SK-N-SH treated with all-trans-retinoic acid at 6 μM for 48 hours (cell line): ENCODE results near the gene CHPF2.

ENCODE experiments used
- ATAC-seq: fragments of 200-7000 bp; cut with Tn5 transposase; 3 replicates; pipeline ENCODE4 v1.9.1; 2020; ENCODE audit warnings: mild to moderate bottlenecking, moderate library complexity
- ARNTL ChIP-seq: fragments of 450-650 bp; formaldehyde crosslinking; IDR thresholded peaks from 2 replicates; pipeline ENCODE4 v1.5.0; 2020; ENCODE audit warnings: low read depth, mild to moderate bottlenecking, moderate library complexity, borderline replicate concordance
- BACH2 ChIP-seq: fragments of 250-450 bp; sonication (Bioruptor Pico); IDR thresholded peaks from 2 replicates; pipeline ENCODE4 v1.9.0; 2021; ENCODE audit warnings: mild to moderate bottlenecking, borderline replicate concordance
- CREB5 ChIP-seq: fragments of 250-450 bp; sonication (Bioruptor Pico); IDR thresholded peaks from 2 replicates; pipeline ENCODE4 v1.5.1; 2020; ENCODE audit warnings: low read depth, mild to moderate bottlenecking, moderate library complexity
- CSDC2 ChIP-seq: fragments of 250-450 bp; sonication (Bioruptor Pico); IDR thresholded peaks from 2 replicates; pipeline ENCODE4 v1.5.0; 2020; ENCODE audit warnings: mild to moderate bottlenecking, moderate library complexity
- CSRNP3 ChIP-seq: fragments of 250-450 bp; sonication (Bioruptor Pico); IDR thresholded peaks from 2 replicates; pipeline ENCODE4 v1.5.1; 2021; ENCODE audit warnings: mild to moderate bottlenecking, moderate library complexity
- ESRRG ChIP-seq: fragments of 250-450 bp; sonication (Bioruptor Pico); IDR thresholded peaks from 2 replicates; pipeline ENCODE4 v1.6.1; 2021; ENCODE audit warnings: mild to moderate bottlenecking
- GLIS3 ChIP-seq: fragments of 250-450 bp; sonication (Bioruptor Pico); IDR thresholded peaks from 2 replicates; pipeline ENCODE4 v1.5.0; 2020; ENCODE audit warnings: mild to moderate bottlenecking, moderate library complexity
- ISL1 ChIP-seq: fragments of 250-450 bp; sonication (Bioruptor Pico); IDR thresholded peaks from 2 replicates; pipeline ENCODE4 v2.1.2; 2022; ENCODE audit warnings: mild to moderate bottlenecking, moderate library complexity
- OSR1 ChIP-seq: fragments of 250-450 bp; sonication (Bioruptor Pico); IDR thresholded peaks from 2 replicates; pipeline ENCODE4 v1.8.0; 2022; ENCODE audit warnings: moderate library complexity, mild to moderate bottlenecking, inconsistent platforms
- PATZ1 ChIP-seq: fragments of 250-450 bp; sonication (Bioruptor Pico); IDR thresholded peaks from 2 replicates; pipeline ENCODE4 v1.8.0; 2020; ENCODE audit warnings: mild to moderate bottlenecking, moderate library complexity, borderline replicate concordance
- POU6F1 ChIP-seq: fragments of 250-450 bp; sonication (Bioruptor Pico); IDR thresholded peaks from 2 replicates; pipeline ENCODE4 v1.8.0; 2021; ENCODE audit warnings: low read depth, mild to moderate bottlenecking, moderate library complexity, borderline replicate concordance
- PPARA ChIP-seq: fragments of 250-450 bp; sonication (Bioruptor Pico); IDR thresholded peaks from 2 replicates; pipeline ENCODE4 v1.5.0; 2020; ENCODE audit warnings: mild to moderate bottlenecking, borderline replicate concordance
- RARB ChIP-seq: fragments of 250-450 bp; sonication (Bioruptor Pico); IDR thresholded peaks from 2 replicates; pipeline ENCODE4 v1.8.0; 2021; ENCODE audit warnings: mild to moderate bottlenecking, moderate library complexity
- SNAI2 ChIP-seq: fragments of 250-450 bp; sonication (Bioruptor Pico); IDR thresholded peaks from 2 replicates; pipeline ENCODE4 v1.5.0; 2020; ENCODE audit warnings: mild to moderate bottlenecking, moderate library complexity
- TCF4 ChIP-seq: fragments of 250-450 bp; sonication (Bioruptor Pico); IDR thresholded peaks from 2 replicates; pipeline ENCODE4 v1.8.0; 2021; ENCODE audit warnings: mild to moderate bottlenecking, moderate library complexity, borderline replicate concordance
- TOX ChIP-seq: fragments of 250-450 bp; sonication (Bioruptor Pico); IDR thresholded peaks from 2 replicates; pipeline ENCODE4 v1.8.0; 2021; ENCODE audit warnings: mild to moderate bottlenecking, moderate library complexity, borderline replicate concordance
- TSHZ2 ChIP-seq: fragments of 250-450 bp; sonication (Bioruptor Pico); IDR thresholded peaks from 2 replicates; pipeline ENCODE4 v1.5.0; 2020; ENCODE audit warnings: mild to moderate bottlenecking, moderate library complexity
- ZC3H10 ChIP-seq: fragments of 250-450 bp; sonication (Bioruptor Pico); IDR thresholded peaks from 2 replicates; pipeline ENCODE4 v1.5.1; 2021; ENCODE audit warnings: mild to moderate bottlenecking, moderate library complexity
- ZFP3 ChIP-seq: fragments of 250-450 bp; sonication (Bioruptor Pico); IDR thresholded peaks from 2 replicates; pipeline ENCODE4 v1.5.0; 2020; ENCODE audit warnings: mild to moderate bottlenecking, moderate library complexity
- ZFP30 ChIP-seq: fragments of 450-650 bp; formaldehyde crosslinking; IDR thresholded peaks from 2 replicates; pipeline ENCODE4 v1.5.0; 2022; ENCODE audit warnings: mild to moderate bottlenecking, moderate library complexity
- ZNF565 ChIP-seq: fragments of 450-650 bp; formaldehyde crosslinking; conservative IDR thresholded peaks from 2 replicates; pipeline ENCODE4 v1.5.0; 2020; ENCODE audit warnings: low read depth, mild to moderate bottlenecking, moderate library complexity
- ZNF70 ChIP-seq: fragments of 450-650 bp; formaldehyde crosslinking; IDR thresholded peaks from 2 replicates; pipeline ENCODE4 v1.5.0; 2020; ENCODE audit warnings: mild to moderate bottlenecking, moderate library complexity
- ZNF8 ChIP-seq: fragments of 450-650 bp; formaldehyde crosslinking; IDR thresholded peaks from 2 replicates; pipeline ENCODE4 v1.5.0; 2020; ENCODE audit warnings: mild to moderate bottlenecking, moderate library complexity

Gene CHPF2

GRCh38 chr7:151212626-151213025 lies 19.7 kb upstream of the CHPF2 start:
- no peak for TF ChIP-seq ESRRG (CRISPR knock-in tag)
- TF ChIP-seq CSDC2 (CRISPR knock-in tag): no peak
- TF ChIP-seq CSRNP3 (CRISPR knock-in tag): no peak
- TF ChIP-seq BACH2 (CRISPR knock-in tag): no peak
- no peak for TF ChIP-seq ZNF70 (CRISPR knock-in tag)
- TF ChIP-seq OSR1 (CRISPR knock-in tag): no peak
- TF ChIP-seq ZC3H10 (CRISPR knock-in tag): no peak
- TF ChIP-seq CREB5 (CRISPR knock-in tag): no peak
- no peak for TF ChIP-seq TCF4 (CRISPR knock-in tag)
- no peak for TF ChIP-seq ZFP3 (CRISPR knock-in tag)
- TF ChIP-seq RARB (CRISPR knock-in tag): no peak
- TF ChIP-seq SNAI2: no peak
- TF ChIP-seq ZNF8 (CRISPR knock-in tag): no peak
- TF ChIP-seq ZNF565 (CRISPR knock-in tag): no peak
- TF ChIP-seq ISL1 (CRISPR knock-in tag): no peak
- no peak for TF ChIP-seq ZFP30
- no peak for TF ChIP-seq TOX (CRISPR knock-in tag)
- ATAC-seq: no peak

- ATAC-seq: no peak
- no peak for TF ChIP-seq TOX (CRISPR knock-in tag)
- TF ChIP-seq PPARA (CRISPR knock-in tag): no peak
- no peak for TF ChIP-seq SNAI2
- no peak for TF ChIP-seq PATZ1
- TF ChIP-seq ZNF70 (CRISPR knock-in tag): no peak
- TF ChIP-seq TCF4 (CRISPR knock-in tag): no peak
- no peak for TF ChIP-seq TSHZ2 (CRISPR knock-in tag)
- TF ChIP-seq CSDC2 (CRISPR knock-in tag): no peak
- TF ChIP-seq ZC3H10 (CRISPR knock-in tag): no peak
- TF ChIP-seq CSRNP3 (CRISPR knock-in tag): no peak
- no peak for TF ChIP-seq CREB5 (CRISPR knock-in tag)
- TF ChIP-seq ZFP3 (CRISPR knock-in tag): no peak
- no peak for TF ChIP-seq ESRRG (CRISPR knock-in tag)
- TF ChIP-seq POU6F1 (CRISPR knock-in tag): no peak
- TF ChIP-seq RARB (CRISPR knock-in tag): no peak
- no peak for TF ChIP-seq BACH2 (CRISPR knock-in tag)
- no peak for TF ChIP-seq GLIS3 (CRISPR knock-in tag)
- TF ChIP-seq OSR1 (CRISPR knock-in tag): no peak
- no peak for TF ChIP-seq ARNTL (CRISPR knock-in tag)
These were observed 18.5 kb upstream of the CHPF2 start for GRCh38 chr7:151213826-151214225.
